ENCODE data around the gene CEACAM20.

The CEACAM20 gene

DNA sequence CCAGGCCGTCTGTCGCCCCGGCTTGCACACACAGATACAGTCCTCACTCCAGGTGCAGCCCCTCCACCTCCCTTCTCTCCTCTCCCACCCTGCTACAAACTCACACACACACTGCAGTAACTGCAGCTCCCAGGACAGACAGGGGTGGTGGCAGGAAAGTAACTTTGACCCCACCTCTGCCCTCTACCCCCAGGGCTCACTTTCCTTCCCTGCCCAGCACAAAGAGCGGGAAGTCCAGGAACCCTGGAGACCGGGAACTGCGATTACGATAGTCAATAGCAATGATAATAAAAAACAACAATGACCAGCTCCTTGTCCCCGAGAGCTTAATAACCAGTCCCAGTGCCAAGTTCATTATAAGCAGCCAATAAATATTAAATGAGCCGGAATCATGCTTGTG, at the start of gene CEACAM20:
Gene CEACAM20 (minus strand): TSS at position 140 of the 400 bp plus-strand sequence. CDS start 166 bp downstream, outside the sequence.
- Histone ChIP-seq H3K27me3 (ENCODE audit: control insufficient read depth in 1 of 2, insufficient read depth in 2 of 2, low read length in 2 of 2) (peaks cover 0 to 7% of the 10 kb centered on the region in 2 donors), H3K27ac (ENCODE audit: low read depth, low read length) (no peak within 1 kb of the TSS)

DNA sequence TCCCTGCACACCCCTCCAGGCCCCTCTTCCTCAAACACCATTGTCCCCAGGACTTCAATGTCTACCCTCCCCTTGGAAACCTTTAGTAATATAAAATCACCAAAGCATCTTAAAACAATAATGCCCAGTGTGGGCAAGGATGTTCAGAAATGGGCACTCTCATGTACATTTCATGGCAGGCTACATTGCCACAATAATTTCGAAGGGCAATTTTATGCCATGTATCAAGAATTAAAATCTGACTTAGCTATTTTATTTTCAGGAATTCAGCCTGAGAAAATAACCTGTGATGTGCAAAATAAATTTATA, 48.0 kb upstream of the CEACAM20 start:
- H3K4me1 ChIP-seq (ENCODE audit: control insufficient read depth in 1 of 2, insufficient read depth in 2 of 2, low read length in 2 of 2): peaks cover 6 to 13% of the 10 kb centered on the region in 2 donors
- no peak overlapping the region for H3K27ac ChIP-seq (ENCODE audit: low read depth, low read length)
- no peaks in the 10 kb centered on the region for H3K36me3 ChIP-seq (ENCODE audit: control insufficient read depth in 1 of 2, insufficient read depth in 2 of 2, low read length in 2 of 2)
- H3K27me3 ChIP-seq (ENCODE audit: control insufficient read depth in 1 of 2, insufficient read depth in 2 of 2, low read length in 2 of 2): no peaks in the 10 kb centered on the region
- no peak overlapping the region for H3K4me3 ChIP-seq (ENCODE audit: low read depth in 1 of 2, low read length in 2 of 2)
- no peak overlapping the region for H3K9ac ChIP-seq (ENCODE audit: low read depth in 1 of 2, low read length in 2 of 2)
- no peaks in the 10 kb centered on the region for H3K9me3 ChIP-seq (ENCODE audit: control insufficient read depth in 1 of 2, low read length in 2 of 2)

More for the DNA sequence above, at the start of gene CEACAM20:
- H3K4me3 ChIP-seq (ENCODE audit: low read depth in 1 of 2, low read length in 2 of 2): peak within 1 kb of the TSS; percentile 53 to 59
- H3K36me3 ChIP-seq (ENCODE audit: control insufficient read depth in 1 of 2, insufficient read depth in 2 of 2, low read length in 2 of 2): no peaks in the 10 kb centered on the region
- H3K9me3 ChIP-seq (ENCODE audit: control insufficient read depth in 1 of 2, low read length in 2 of 2): no peaks in the 10 kb centered on the region
- H3K9ac ChIP-seq (ENCODE audit: low read depth in 1 of 2, low read length in 2 of 2): no peak within 1 kb of the TSS
- H3K4me1 ChIP-seq (ENCODE audit: control insufficient read depth in 1 of 2, insufficient read depth in 2 of 2, low read length in 2 of 2): peaks cover 0 to 16% of the 10 kb centered on the region in 2 donors

DNA sequence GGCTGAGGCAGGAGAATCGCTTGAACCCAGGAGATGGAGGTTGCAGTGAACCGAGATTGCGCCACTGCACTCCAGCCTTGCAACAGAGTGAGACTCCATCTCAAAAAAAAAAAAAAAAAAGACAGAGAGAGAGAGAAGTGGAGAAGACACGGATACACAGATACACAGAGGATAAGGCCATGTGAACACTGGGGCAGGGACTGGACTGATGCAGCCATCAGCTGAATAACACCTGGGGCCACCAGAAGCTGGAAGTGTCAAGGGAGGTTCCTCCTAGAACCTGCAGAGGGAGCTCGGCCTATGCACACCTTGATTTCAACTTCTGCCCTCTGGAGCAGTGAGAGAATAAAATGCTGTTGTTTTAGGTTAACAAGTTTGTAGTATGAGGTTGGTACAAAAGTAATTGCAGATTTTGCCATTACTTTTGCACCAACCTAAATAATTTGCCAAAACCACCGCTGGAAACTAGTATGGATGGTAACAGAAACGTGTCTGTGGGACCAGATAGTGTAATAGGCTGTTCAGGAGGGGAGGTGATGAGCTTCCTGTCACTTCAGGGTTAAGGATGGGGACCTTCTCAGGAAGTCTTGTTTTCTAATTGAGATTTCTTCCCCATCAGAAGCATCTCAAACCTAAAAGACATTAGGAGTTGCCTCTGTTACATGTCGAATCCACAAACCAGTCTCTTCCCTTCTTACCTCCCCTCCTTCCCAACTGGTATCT, 47.5 kb upstream of the CEACAM20 start:
- Histone ChIP-seq H3K9ac (ENCODE audit: low read depth in 1 of 2, low read length in 2 of 2) (no peak overlapping the region), H3K9me3 (ENCODE audit: control insufficient read depth in 1 of 2, low read length in 2 of 2) (no peaks in the 10 kb centered on the region), H3K27me3 (ENCODE audit: control insufficient read depth in 1 of 2, insufficient read depth in 2 of 2, low read length in 2 of 2) (no peaks in the 10 kb centered on the region), H3K27ac (ENCODE audit: low read depth, low read length) (no peak overlapping the region), H3K4me1 (ENCODE audit: control insufficient read depth in 1 of 2, insufficient read depth in 2 of 2, low read length in 2 of 2) (peaks cover 8 to 16% of the 10 kb centered on the region in 2 donors), H3K36me3 (ENCODE audit: control insufficient read depth in 1 of 2, insufficient read depth in 2 of 2, low read length in 2 of 2) (no peaks in the 10 kb centered on the region), H3K4me3 (ENCODE audit: low read depth in 1 of 2, low read length in 2 of 2) (no peak overlapping the region)

- Histone ChIP-seq H3K27me3 (ENCODE audit: control insufficient read depth in 1 of 2, insufficient read depth in 2 of 2, low read length in 2 of 2) (no peaks in the 10 kb centered on the region), H3K27ac (ENCODE audit: low read depth, low read length) (no peak overlapping the region), H3K4me3 (ENCODE audit: low read depth in 1 of 2, low read length in 2 of 2) (no peak overlapping the region), H3K9ac (ENCODE audit: low read depth in 1 of 2, low read length in 2 of 2) (no peak overlapping the region), H3K9me3 (ENCODE audit: control insufficient read depth in 1 of 2, low read length in 2 of 2) (no peaks in the 10 kb centered on the region), H3K36me3 (ENCODE audit: control insufficient read depth in 1 of 2, insufficient read depth in 2 of 2, low read length in 2 of 2) (no peaks in the 10 kb centered on the region), H3K4me1 (ENCODE audit: control insufficient read depth in 1 of 2, insufficient read depth in 2 of 2, low read length in 2 of 2) (peaks cover 12 to 14% of the 10 kb centered on the region in 2 donors)
These were observed 45.7 kb upstream of the CEACAM20 start for GRCh38 chr19:44575116-44575700.

- no peak overlapping the region for H3K27ac ChIP-seq (ENCODE audit: low read depth, low read length)
- H3K9me3 ChIP-seq (ENCODE audit: control insufficient read depth in 1 of 2, low read length in 2 of 2): no peaks in the 10 kb centered on the region
- no peak overlapping the region for H3K4me3 ChIP-seq (ENCODE audit: low read depth in 1 of 2, low read length in 2 of 2)
- peaks cover 10 to 12% of the 10 kb centered on the region in 2 donors for H3K4me1 ChIP-seq (ENCODE audit: control insufficient read depth in 1 of 2, insufficient read depth in 2 of 2, low read length in 2 of 2)
- H3K9ac ChIP-seq (ENCODE audit: low read depth in 1 of 2, low read length in 2 of 2): no peak overlapping the region
- no peaks in the 10 kb centered on the region for H3K27me3 ChIP-seq (ENCODE audit: control insufficient read depth in 1 of 2, insufficient read depth in 2 of 2, low read length in 2 of 2)
- no peaks in the 10 kb centered on the region for H3K36me3 ChIP-seq (ENCODE audit: control insufficient read depth in 1 of 2, insufficient read depth in 2 of 2, low read length in 2 of 2)
These were observed 44.9 kb upstream of the CEACAM20 start for GRCh38 chr19:44574186-44574950.

DNA sequence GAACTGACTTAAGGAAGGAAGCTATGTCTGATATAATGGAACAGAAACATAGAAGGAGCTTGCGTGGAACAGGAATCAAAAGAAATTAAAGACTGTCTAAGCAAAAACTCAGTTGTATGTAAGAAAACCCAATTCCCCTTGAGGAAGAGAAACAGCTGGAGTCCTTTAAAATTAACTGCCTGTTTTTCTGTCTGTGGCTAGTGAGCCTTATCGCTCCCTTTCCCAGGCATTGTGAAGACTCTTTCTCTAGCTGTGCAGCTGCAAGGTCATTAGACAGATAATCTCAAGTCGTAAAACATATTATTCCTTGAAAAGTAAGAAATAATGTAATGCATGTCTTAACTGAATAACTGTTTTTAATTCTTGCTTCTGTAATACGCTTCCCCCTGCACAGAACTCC, 44.2 kb upstream of the CEACAM20 start:
- Histone ChIP-seq H3K9me3 (ENCODE audit: control insufficient read depth in 1 of 2, low read length in 2 of 2) (no peaks in the 10 kb centered on the region), H3K4me1 (ENCODE audit: control insufficient read depth in 1 of 2, insufficient read depth in 2 of 2, low read length in 2 of 2) (peaks cover 10 to 12% of the 10 kb centered on the region in 2 donors), H3K4me3 (ENCODE audit: low read depth in 1 of 2, low read length in 2 of 2) (no peak overlapping the region), H3K27ac (ENCODE audit: low read depth, low read length) (no peak overlapping the region), H3K36me3 (ENCODE audit: control insufficient read depth in 1 of 2, insufficient read depth in 2 of 2, low read length in 2 of 2) (no peaks in the 10 kb centered on the region), H3K27me3 (ENCODE audit: control insufficient read depth in 1 of 2, insufficient read depth in 2 of 2, low read length in 2 of 2) (no peaks in the 10 kb centered on the region), H3K9ac (ENCODE audit: low read depth in 1 of 2, low read length in 2 of 2) (no peak overlapping the region)

GRCh38 chr19:44573183-44573582, 43.7 kb upstream of the CEACAM20 start:
- H3K27me3 ChIP-seq (ENCODE audit: control insufficient read depth in 1 of 2, insufficient read depth in 2 of 2, low read length in 2 of 2): no peaks in the 10 kb centered on the region
- H3K9ac ChIP-seq (ENCODE audit: low read depth in 1 of 2, low read length in 2 of 2): no peak overlapping the region
- H3K36me3 ChIP-seq (ENCODE audit: control insufficient read depth in 1 of 2, insufficient read depth in 2 of 2, low read length in 2 of 2): no peaks in the 10 kb centered on the region
- no peak overlapping the region for H3K4me3 ChIP-seq (ENCODE audit: low read depth in 1 of 2, low read length in 2 of 2)
- H3K4me1 ChIP-seq (ENCODE audit: control insufficient read depth in 1 of 2, insufficient read depth in 2 of 2, low read length in 2 of 2): peaks cover 10 to 12% of the 10 kb centered on the region in 2 donors
- H3K27ac ChIP-seq (ENCODE audit: low read depth, low read length): no peak overlapping the region
- no peaks in the 10 kb centered on the region for H3K9me3 ChIP-seq (ENCODE audit: control insufficient read depth in 1 of 2, low read length in 2 of 2)

- H3K4me3 ChIP-seq (ENCODE audit: low read depth in 1 of 2, low read length in 2 of 2): no peak overlapping the region
These were observed 43.1 kb upstream of the CEACAM20 start for GRCh38 chr19:44572581-44572900.

DNA sequence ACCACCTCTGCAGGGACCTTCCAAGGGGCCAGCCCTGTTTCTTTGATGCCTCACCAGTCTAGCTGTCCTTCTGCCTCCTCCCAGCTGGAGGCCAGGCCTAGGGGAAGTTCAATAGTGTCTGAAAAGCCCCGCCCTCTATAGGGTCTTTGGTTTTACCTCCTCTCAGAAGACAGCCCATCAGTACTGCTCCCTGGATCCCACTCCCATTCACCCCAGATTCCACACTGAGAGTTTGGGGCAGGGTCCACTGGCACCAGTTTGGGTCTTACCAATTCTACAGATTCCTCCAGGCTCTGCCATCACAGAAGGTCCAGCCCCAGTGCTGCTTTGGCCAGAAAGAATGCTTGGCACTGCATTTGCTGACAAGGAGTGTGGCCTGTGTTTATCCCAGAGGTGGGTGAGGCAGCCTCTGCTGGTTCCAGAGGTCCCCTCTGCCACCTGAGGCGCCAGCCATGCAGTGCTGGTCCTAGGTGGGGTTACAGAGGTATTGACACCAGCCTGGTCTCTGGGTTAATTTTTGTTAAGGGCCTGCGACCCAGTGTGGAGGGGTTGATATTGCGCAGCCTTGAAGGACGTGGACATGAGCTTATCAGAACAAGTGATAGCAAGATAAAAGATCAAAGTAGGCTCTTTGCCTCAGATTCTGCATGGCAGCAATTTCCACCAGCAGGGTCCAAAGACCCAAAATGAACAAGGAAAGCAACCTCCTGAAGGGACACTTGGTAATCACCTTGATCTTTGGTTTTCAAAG, 42.5 kb upstream of the CEACAM20 start:
- H3K4me1 ChIP-seq (ENCODE audit: control insufficient read depth in 1 of 2, insufficient read depth in 2 of 2, low read length in 2 of 2): peaks cover 10 to 12% of the 10 kb centered on the region in 2 donors
- no peaks in the 10 kb centered on the region for H3K27me3 ChIP-seq (ENCODE audit: control insufficient read depth in 1 of 2, insufficient read depth in 2 of 2, low read length in 2 of 2)
- no peaks in the 10 kb centered on the region for H3K9me3 ChIP-seq (ENCODE audit: control insufficient read depth in 1 of 2, low read length in 2 of 2)
- no peaks in the 10 kb centered on the region for H3K36me3 ChIP-seq (ENCODE audit: control insufficient read depth in 1 of 2, insufficient read depth in 2 of 2, low read length in 2 of 2)
- H3K9ac ChIP-seq (ENCODE audit: low read depth in 1 of 2, low read length in 2 of 2): no peak overlapping the region
- peak overlapping the region in 1 of 2 donors; percentile 43 for H3K4me3 ChIP-seq (ENCODE audit: low read depth in 1 of 2, low read length in 2 of 2)
- H3K27ac ChIP-seq (ENCODE audit: low read depth, low read length): no peak overlapping the region

More at GRCh38 chr19:44572581-44572900, 43.1 kb upstream of the CEACAM20 start:
- Histone ChIP-seq H3K4me1 (ENCODE audit: control insufficient read depth in 1 of 2, insufficient read depth in 2 of 2, low read length in 2 of 2) (peaks cover 10 to 12% of the 10 kb centered on the region in 2 donors), H3K27ac (ENCODE audit: low read depth, low read length) (no peak overlapping the region), H3K9me3 (ENCODE audit: control insufficient read depth in 1 of 2, low read length in 2 of 2) (no peaks in the 10 kb centered on the region), H3K9ac (ENCODE audit: low read depth in 1 of 2, low read length in 2 of 2) (no peak overlapping the region), H3K36me3 (ENCODE audit: control insufficient read depth in 1 of 2, insufficient read depth in 2 of 2, low read length in 2 of 2) (no peaks in the 10 kb centered on the region), H3K27me3 (ENCODE audit: control insufficient read depth in 1 of 2, insufficient read depth in 2 of 2, low read length in 2 of 2) (no peaks in the 10 kb centered on the region)
